KMS-11 (cell line): ENCODE data around the gene SDK1.

Experiments used
- H2AFZ ChIP-seq: fragments of 200-600 bp; sonication (generic); 2 replicates; pipeline ENCODE4 v1.6.1; 2016; ENCODE audit warnings: antibody characterized with exemption, mixed run types, low read depth
- H3K27ac ChIP-seq: fragments of 200-600 bp; sonication (generic); 2 replicates; pipeline ENCODE4 v1.6.1; 2016; ENCODE audit warnings: mild to moderate bottlenecking, mixed run types
- H3K27me3 ChIP-seq: fragments of 200-600 bp; sonication (generic); 2 replicates; pipeline ENCODE4 v1.6.1; 2017; ENCODE audit warnings: mild to moderate bottlenecking, low read depth, mixed run types, moderate library complexity; ENCODE audit not compliant: insufficient read depth
- H3K36me3 ChIP-seq: fragments of 200-600 bp; sonication (generic); 2 replicates; pipeline ENCODE4 v1.6.1; 2017; ENCODE audit warnings: mild to moderate bottlenecking, mixed run types; ENCODE audit not compliant: insufficient read depth
- H3K4me1 ChIP-seq: fragments of 200-600 bp; sonication (generic); 2 replicates; pipeline ENCODE4 v1.6.1; 2016; ENCODE audit warnings: mild to moderate bottlenecking, low read depth, mixed run types; ENCODE audit not compliant: poor library complexity, severe bottlenecking
- H3K4me2 ChIP-seq: fragments of 200-600 bp; sonication (generic); 2 replicates; pipeline ENCODE4 v1.7.0; 2016; ENCODE audit warnings: mild to moderate bottlenecking, mixed run types
- H3K4me3 ChIP-seq: fragments of 200-600 bp; sonication (generic); IDR thresholded peaks from 2 replicates; pipeline ENCODE4 v1.6.1; 2017; ENCODE audit warnings: low read depth, low read length, mixed read lengths; ENCODE audit not compliant: insufficient read depth
- H3K79me2 ChIP-seq: fragments of 200-600 bp; sonication (generic); 2 replicates; pipeline ENCODE4 v1.6.1; 2016; ENCODE audit warnings: low read depth, mixed run types; ENCODE audit not compliant: insufficient read depth
- H3K9ac ChIP-seq: fragments of 200-600 bp; sonication (generic); 2 replicates; pipeline ENCODE4 v1.6.1; 2016; ENCODE audit warnings: mild to moderate bottlenecking, mixed run types
- H4K20me1 ChIP-seq: fragments of 200-600 bp; sonication (generic); 2 replicates; pipeline ENCODE4 v1.6.1; 2016; ENCODE audit warnings: mild to moderate bottlenecking, mixed run types; ENCODE audit not compliant: insufficient read depth
- TF ChIP-seq, protein P1 (sequence below): fragments of 200-600 bp; sonication (generic); conservative IDR thresholded peaks from 2 replicates; pipeline ENCODE4 v1.6.1; 2017; ENCODE audit warnings: low read depth, mild to moderate bottlenecking, antibody characterized with exemption, low read length, moderate library complexity, mixed read lengths

Gene SDK1

GRCh38 chr7:4225361-4225771 lies 924.3 kb downstream of the SDK1 start:
- Histone ChIP-seq H3K27me3 (no peaks in the 10 kb centered on the region), H3K4me2 (no peak overlapping the region), H3K79me2 (no peaks in the 10 kb centered on the region)

GRCh38 chr7:4225881-4226523 lies 925.0 kb downstream of the SDK1 start:
- no peak overlapping the region for H2AFZ ChIP-seq
- no peaks in the 10 kb centered on the region for H3K36me3 ChIP-seq
- no peak overlapping the region for H3K27ac ChIP-seq
- H3K79me2 ChIP-seq = no peaks in the 10 kb centered on the region
- no peak overlapping the region for H3K4me2 ChIP-seq
- H3K4me3 ChIP-seq = no peak overlapping the region
- TF ChIP-seq, protein P1, sequence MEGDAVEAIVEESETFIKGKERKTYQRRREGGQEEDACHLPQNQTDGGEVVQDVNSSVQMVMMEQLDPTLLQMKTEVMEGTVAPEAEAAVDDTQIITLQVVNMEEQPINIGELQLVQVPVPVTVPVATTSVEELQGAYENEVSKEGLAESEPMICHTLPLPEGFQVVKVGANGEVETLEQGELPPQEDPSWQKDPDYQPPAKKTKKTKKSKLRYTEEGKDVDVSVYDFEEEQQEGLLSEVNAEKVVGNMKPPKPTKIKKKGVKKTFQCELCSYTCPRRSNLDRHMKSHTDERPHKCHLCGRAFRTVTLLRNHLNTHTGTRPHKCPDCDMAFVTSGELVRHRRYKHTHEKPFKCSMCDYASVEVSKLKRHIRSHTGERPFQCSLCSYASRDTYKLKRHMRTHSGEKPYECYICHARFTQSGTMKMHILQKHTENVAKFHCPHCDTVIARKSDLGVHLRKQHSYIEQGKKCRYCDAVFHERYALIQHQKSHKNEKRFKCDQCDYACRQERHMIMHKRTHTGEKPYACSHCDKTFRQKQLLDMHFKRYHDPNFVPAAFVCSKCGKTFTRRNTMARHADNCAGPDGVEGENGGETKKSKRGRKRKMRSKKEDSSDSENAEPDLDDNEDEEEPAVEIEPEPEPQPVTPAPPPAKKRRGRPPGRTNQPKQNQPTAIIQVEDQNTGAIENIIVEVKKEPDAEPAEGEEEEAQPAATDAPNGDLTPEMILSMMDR = no peak
- no peak overlapping the region for H3K9ac ChIP-seq
- H3K27me3 ChIP-seq = no peaks in the 10 kb centered on the region
- H3K4me1 ChIP-seq = no peaks in the 10 kb centered on the region
- H4K20me1 ChIP-seq = no peaks in the 10 kb centered on the region

More at GRCh38 chr7:4225361-4225771, 924.3 kb downstream of the SDK1 start:
- H3K9ac ChIP-seq = no peak overlapping the region
- no peak overlapping the region for H2AFZ ChIP-seq
- no peak overlapping the region for H3K4me3 ChIP-seq
- no peaks in the 10 kb centered on the region for H3K4me1 ChIP-seq
- no peak overlapping the region for H3K27ac ChIP-seq
- H3K36me3 ChIP-seq = no peaks in the 10 kb centered on the region
- H4K20me1 ChIP-seq = no peaks in the 10 kb centered on the region
- TF ChIP-seq, protein P1 = no peak

GRCh38 chr7:4226524-4226882 lies 925.5 kb downstream of the SDK1 start:
- Histone ChIP-seq H3K4me2 (no peak overlapping the region), H4K20me1 (no peaks in the 10 kb centered on the region), H3K36me3 (no peaks in the 10 kb centered on the region), H2AFZ (no peak overlapping the region), H3K9ac (no peak overlapping the region), H3K4me1 (no peaks in the 10 kb centered on the region), H3K27me3 (no peaks in the 10 kb centered on the region), H3K4me3 (no peak overlapping the region), H3K79me2 (no peaks in the 10 kb centered on the region), H3K27ac (no peak overlapping the region)
- TF ChIP-seq, protein P1 = 0 out of 2 replicates have a peak, but pooled peaks have one; percentile 2

GRCh38 chr7:4227105-4228010 lies 926.3 kb downstream of the SDK1 start:
- TF ChIP-seq, protein P1 = no peak
- no peak overlapping the region for H3K4me2 ChIP-seq
- no peaks in the 10 kb centered on the region for H3K4me1 ChIP-seq
- no peak overlapping the region for H3K4me3 ChIP-seq
- H3K27ac ChIP-seq = no peak overlapping the region
- no peaks in the 10 kb centered on the region for H4K20me1 ChIP-seq
- no peak overlapping the region for H2AFZ ChIP-seq
- no peaks in the 10 kb centered on the region for H3K36me3 ChIP-seq
- H3K9ac ChIP-seq = no peak overlapping the region
- H3K27me3 ChIP-seq = no peaks in the 10 kb centered on the region
- H3K79me2 ChIP-seq = no peaks in the 10 kb centered on the region
